ENCODE data around the gene TSGA10IP. TPM values are rescaled to one million over a fixed set of nuclear protein-coding genes. Genes with fewer than 3 reads are reported as not detected.

The TSGA10IP gene
- total RNA-seq, 1 donor from 2014 or later, result not detected

- DNase-seq (ENCODE audit: low read depth) (no peak), FAIRE-seq (no peak)
- peaks cover 11% of the 10 kb centered on the region for H3K4me1 ChIP-seq (ENCODE audit: insufficient read depth, low read length)
- H3K4me2 ChIP-seq (ENCODE audit: low read length), result no peak overlapping the region
- no peak overlapping the region for H3K4me3 Mint-ChIP-seq (ENCODE audit: unreplicated experiment)
- no peaks in the 10 kb centered on the region for H3K36me3 ChIP-seq (ENCODE audit: insufficient read depth, low read length)
- H3K27ac Mint-ChIP-seq (ENCODE audit: unreplicated experiment), result no peak overlapping the region
- H3K9me3 ChIP-seq (ENCODE audit: insufficient read depth, low read depth, low read length), result no peaks in the 10 kb centered on the region
- no peak overlapping the region for H2AFZ ChIP-seq (ENCODE audit: low read depth, low read length)
- H3K27me3 ChIP-seq (ENCODE audit: insufficient read depth, low read length), result no peaks in the 10 kb centered on the region
- no peak overlapping the region for H3K9ac ChIP-seq (ENCODE audit: low read length)
- H3K9me3 Mint-ChIP-seq (ENCODE audit: unreplicated experiment), result no peaks in the 10 kb centered on the region
- no peaks in the 10 kb centered on the region for H3K36me3 Mint-ChIP-seq (ENCODE audit: low read depth, unreplicated experiment)
- no peaks in the 10 kb centered on the region for H3K79me2 ChIP-seq (ENCODE audit: insufficient read depth, low read length)
- H3K4me3 ChIP-seq (ENCODE audit: insufficient read depth, low read depth, low read length), result no peak overlapping the region
- H3K27me3 Mint-ChIP-seq (ENCODE audit: low read depth, unreplicated experiment), result peaks cover 8% of the 10 kb centered on the region
- no peaks in the 10 kb centered on the region for H4K20me1 ChIP-seq (ENCODE audit: insufficient read depth, low read length)
- H3K27ac ChIP-seq (ENCODE audit: low read depth, low read length), result no peak overlapping the region
- peaks cover 9% of the 10 kb centered on the region for H3K4me1 Mint-ChIP-seq (ENCODE audit: low read depth, unreplicated experiment)
- no peak for TF ChIP-seq CTCF (IDR thresholded peaks at IDR 0.05; ENCODE audit: insufficient read depth, low read depth, low read length)
- no peak for TF ChIP-seq EZH2 (IDR thresholded peaks at IDR 0.05; ENCODE audit: insufficient read depth, low read length)
These were observed 1.1 kb upstream of the TSGA10IP start for GRCh38 chr11:65944191-65944590.

GRCh38 chr11:65944767-65945166 is 513 bp upstream of the TSGA10IP start:
- Histone ChIP-seq H3K79me2 (ENCODE audit: insufficient read depth, low read length) (no peaks in the 10 kb centered on the region), H3K4me2 (ENCODE audit: low read length) (no peak overlapping the region), H3K9me3 (ENCODE audit: insufficient read depth, low read depth, low read length) (no peaks in the 10 kb centered on the region), H3K36me3 (ENCODE audit: insufficient read depth, low read length) (no peaks in the 10 kb centered on the region), H4K20me1 (ENCODE audit: insufficient read depth, low read length) (no peaks in the 10 kb centered on the region), H3K4me3 (ENCODE audit: insufficient read depth, low read depth, low read length) (no peak overlapping the region), H3K4me1 (ENCODE audit: insufficient read depth, low read length) (peaks cover 11% of the 10 kb centered on the region), H3K27ac (ENCODE audit: low read depth, low read length) (no peak overlapping the region), H2AFZ (ENCODE audit: low read depth, low read length) (no peak overlapping the region), H3K27me3 (ENCODE audit: insufficient read depth, low read length) (no peaks in the 10 kb centered on the region), H3K9ac (ENCODE audit: low read length) (no peak overlapping the region)
- H3K36me3 Mint-ChIP-seq (ENCODE audit: low read depth, unreplicated experiment), result no peaks in the 10 kb centered on the region
- DNase-seq (ENCODE audit: low read depth) (no peak), FAIRE-seq (no peak)
- no peak overlapping the region for H3K4me3 Mint-ChIP-seq (ENCODE audit: unreplicated experiment)
- TF ChIP-seq CTCF (IDR thresholded peaks at IDR 0.05; ENCODE audit: insufficient read depth, low read depth, low read length) (no peak), EZH2 (IDR thresholded peaks at IDR 0.05; ENCODE audit: insufficient read depth, low read length) (no peak)
- peaks cover 8% of the 10 kb centered on the region for H3K27me3 Mint-ChIP-seq (ENCODE audit: low read depth, unreplicated experiment)
- no peak overlapping the region for H3K27ac Mint-ChIP-seq (ENCODE audit: unreplicated experiment)
- no peaks in the 10 kb centered on the region for H3K9me3 Mint-ChIP-seq (ENCODE audit: unreplicated experiment)
- peaks cover 9% of the 10 kb centered on the region for H3K4me1 Mint-ChIP-seq (ENCODE audit: low read depth, unreplicated experiment)

- Mint-ChIP-seq H3K9me3 (ENCODE audit: unreplicated experiment) (no peaks in the 10 kb centered on the region), H3K27ac (ENCODE audit: unreplicated experiment) (no peak overlapping the region), H3K27me3 (ENCODE audit: low read depth, unreplicated experiment) (peaks cover 8% of the 10 kb centered on the region), H3K4me1 (ENCODE audit: low read depth, unreplicated experiment) (peaks cover 8% of the 10 kb centered on the region), H3K4me3 (ENCODE audit: unreplicated experiment) (no peak overlapping the region), H3K36me3 (ENCODE audit: low read depth, unreplicated experiment) (no peaks in the 10 kb centered on the region)
- H3K36me3 ChIP-seq (ENCODE audit: insufficient read depth, low read length), result no peaks in the 10 kb centered on the region
- FAIRE-seq (no peak), DNase-seq (ENCODE audit: low read depth) (no peak)
- no peak overlapping the region for H2AFZ ChIP-seq (ENCODE audit: low read depth, low read length)
- H3K4me3 ChIP-seq (ENCODE audit: insufficient read depth, low read depth, low read length), result no peak overlapping the region
- no peak overlapping the region for H3K27ac ChIP-seq (ENCODE audit: low read depth, low read length)
- TF ChIP-seq CTCF (IDR thresholded peaks at IDR 0.05; ENCODE audit: insufficient read depth, low read depth, low read length) (no peak), EZH2 (IDR thresholded peaks at IDR 0.05; ENCODE audit: insufficient read depth, low read length) (no peak)
- no peaks in the 10 kb centered on the region for H3K27me3 ChIP-seq (ENCODE audit: insufficient read depth, low read length)
- no peaks in the 10 kb centered on the region for H3K79me2 ChIP-seq (ENCODE audit: insufficient read depth, low read length)
- H3K4me2 ChIP-seq (ENCODE audit: low read length), result no peak overlapping the region
- no peaks in the 10 kb centered on the region for H3K9me3 ChIP-seq (ENCODE audit: insufficient read depth, low read depth, low read length)
- no peaks in the 10 kb centered on the region for H4K20me1 ChIP-seq (ENCODE audit: insufficient read depth, low read length)
- H3K4me1 ChIP-seq (ENCODE audit: insufficient read depth, low read length), result peaks cover 10% of the 10 kb centered on the region
- no peak overlapping the region for H3K9ac ChIP-seq (ENCODE audit: low read length)
These were observed 770 bp downstream of the TSGA10IP start for GRCh38 chr11:65945941-65946558.

Data from astrocyte (in vitro differentiated cells and primary cell).